SK-N-MC (cell line): ENCODE results near the gene XRCC4.

Experiments
- DNase-seq: peaks from one replicate; pipeline ENCODE4 v3.0.0-alpha.2; 2011; ENCODE audit warnings: low read depth, low spot score
- H3K27ac ChIP-seq: fragments of 200-600 bp; sonication (generic); 2 replicates; pipeline ENCODE4 v1.5.1; 2016; ENCODE audit warnings: mixed run types
- H3K36me3 ChIP-seq: fragments of 200-600 bp; sonication (generic); 2 replicates; pipeline ENCODE4 v1.6.1; 2017; ENCODE audit warnings: antibody characterized with exemption, low read length, mixed read lengths; ENCODE audit not compliant: insufficient read depth
- H3K4me3 ChIP-seq: fragments of 200-600 bp; sonication (generic); 2 replicates; pipeline ENCODE4 v1.5.1; 2016
- H3K9ac ChIP-seq: fragments of 200-600 bp; sonication (generic); 2 replicates; pipeline ENCODE4 v1.8.0; 2017; ENCODE audit warnings: mixed run types, mixed read lengths; ENCODE audit not compliant: insufficient read length
- H3K9me3 ChIP-seq: fragments of 200-600 bp; sonication (generic); 2 replicates; pipeline ENCODE4 v1.6.1; 2017; ENCODE audit warnings: low read depth, mild to moderate bottlenecking, antibody characterized with exemption, low read length, moderate library complexity, mixed read lengths
- EZH2 ChIP-seq: fragments of 200-600 bp; sonication (generic); IDR thresholded peaks from one replicate; pipeline ENCODE4 v1.6.1; 2017; ENCODE audit warnings: antibody characterized with exemption
- FOXP2 ChIP-seq: optimal IDR thresholded peaks from 2 replicates; pipeline ENCODE3; 2011; ENCODE audit warnings: mild to moderate bottlenecking, moderate library complexity; ENCODE audit not compliant: insufficient read depth; ENCODE audit errors: extremely low read length, control extremely low read depth
- POLR2AphosphoS5 ChIP-seq: IDR thresholded peaks from 2 replicates; pipeline ENCODE4 v1.6.1; 2012; ENCODE audit warnings: mild to moderate bottlenecking, low read depth, low read length, borderline replicate concordance

XRCC4 gene

DNA sequence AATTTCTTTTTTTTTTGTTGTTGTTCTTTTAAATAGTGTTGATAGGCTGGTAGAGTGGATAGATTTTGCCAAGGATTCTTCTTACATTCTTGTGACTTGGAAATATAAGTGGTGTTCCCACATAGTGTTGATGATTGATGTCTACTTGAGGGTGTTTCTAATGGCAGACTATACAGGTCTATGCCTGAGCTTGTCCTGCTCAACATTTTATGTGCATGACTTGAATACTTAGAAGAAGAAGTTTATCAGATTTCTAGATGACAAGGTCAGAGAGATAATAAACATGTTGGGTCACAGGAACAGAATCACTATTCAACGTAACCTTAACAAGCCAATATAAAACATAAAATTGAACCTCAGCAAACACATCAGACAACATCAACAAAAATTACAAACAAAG is 24.2 kb downstream of the XRCC4 start:
- Histone ChIP-seq H3K4me3 (no peak overlapping the region), H3K36me3 (no peaks in the 10 kb centered on the region), H3K9me3 (no peaks in the 10 kb centered on the region), H3K9ac (no peak overlapping the region), H3K27ac (no peak overlapping the region)
- TF ChIP-seq EZH2 = no peak
- no peak for TF ChIP-seq POLR2AphosphoS5
- no peak for TF ChIP-seq FOXP2
- DNase-seq = no peak

DNA sequence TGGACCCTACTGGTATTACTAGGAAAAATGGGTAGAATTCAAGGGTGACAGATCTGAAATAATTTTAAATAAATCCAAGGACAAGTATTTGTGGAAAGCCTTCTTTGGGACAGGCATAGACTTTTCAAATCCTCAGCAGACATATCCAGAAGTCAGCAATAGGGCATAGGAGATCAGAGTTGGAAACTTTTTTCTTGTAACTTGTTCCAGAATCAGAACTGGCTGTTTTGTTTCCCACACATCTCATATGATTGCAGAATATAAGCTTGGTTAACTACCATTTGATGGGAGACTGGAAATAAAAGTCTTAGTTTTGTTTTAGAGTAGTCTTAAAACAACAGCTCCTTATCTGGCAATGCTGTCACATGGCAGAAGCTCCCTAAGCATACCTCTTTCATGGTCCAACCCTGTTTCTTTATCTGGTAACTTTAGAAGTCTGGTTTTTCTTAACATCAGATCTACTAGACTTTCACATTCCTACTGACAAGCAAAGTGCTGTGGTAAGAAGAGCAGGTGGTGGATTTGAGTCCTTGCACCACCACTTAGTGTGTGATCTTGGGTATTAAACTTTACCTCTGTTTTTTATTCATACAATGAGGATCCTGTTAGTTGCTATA is 25.1 kb downstream of the XRCC4 start:
- no peak overlapping the region for H3K9ac ChIP-seq
- H3K36me3 ChIP-seq = no peaks in the 10 kb centered on the region
- no peak overlapping the region for H3K4me3 ChIP-seq
- TF ChIP-seq EZH2 = no peak
- no peak for TF ChIP-seq POLR2AphosphoS5
- TF ChIP-seq FOXP2 = no peak
- DNase-seq = no peak
- no peaks in the 10 kb centered on the region for H3K9me3 ChIP-seq
- H3K27ac ChIP-seq = no peak overlapping the region

DNA sequence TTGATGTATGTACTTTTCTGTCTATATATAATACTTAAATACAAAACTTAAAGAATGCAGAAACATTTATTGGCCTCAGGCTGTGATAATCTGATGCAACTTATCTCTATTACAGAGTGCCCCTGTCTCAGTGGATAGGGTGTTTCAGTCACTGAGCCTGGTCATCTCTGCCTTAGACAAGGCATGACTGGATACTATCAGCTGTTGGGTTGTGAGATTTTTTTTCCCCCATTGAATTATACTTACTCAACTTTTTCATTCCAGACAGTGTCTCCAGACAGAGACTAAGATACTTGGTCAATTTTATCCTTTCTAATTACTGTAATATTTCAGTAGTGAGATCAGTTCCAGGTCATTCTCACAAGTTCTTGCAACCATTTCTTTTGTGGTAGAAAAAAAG is 26.7 kb downstream of the XRCC4 start:
- H3K4me3 ChIP-seq = no peak overlapping the region
- no peaks in the 10 kb centered on the region; the same call in 1 of the 2 replicates for H3K36me3 ChIP-seq
- no peak overlapping the region for H3K27ac ChIP-seq
- TF ChIP-seq FOXP2 = no peak
- TF ChIP-seq POLR2AphosphoS5 = no peak
- no peak for TF ChIP-seq EZH2
- H3K9ac ChIP-seq = no peak overlapping the region
- DNase-seq = no peak
- H3K9me3 ChIP-seq = no peaks in the 10 kb centered on the region

DNA sequence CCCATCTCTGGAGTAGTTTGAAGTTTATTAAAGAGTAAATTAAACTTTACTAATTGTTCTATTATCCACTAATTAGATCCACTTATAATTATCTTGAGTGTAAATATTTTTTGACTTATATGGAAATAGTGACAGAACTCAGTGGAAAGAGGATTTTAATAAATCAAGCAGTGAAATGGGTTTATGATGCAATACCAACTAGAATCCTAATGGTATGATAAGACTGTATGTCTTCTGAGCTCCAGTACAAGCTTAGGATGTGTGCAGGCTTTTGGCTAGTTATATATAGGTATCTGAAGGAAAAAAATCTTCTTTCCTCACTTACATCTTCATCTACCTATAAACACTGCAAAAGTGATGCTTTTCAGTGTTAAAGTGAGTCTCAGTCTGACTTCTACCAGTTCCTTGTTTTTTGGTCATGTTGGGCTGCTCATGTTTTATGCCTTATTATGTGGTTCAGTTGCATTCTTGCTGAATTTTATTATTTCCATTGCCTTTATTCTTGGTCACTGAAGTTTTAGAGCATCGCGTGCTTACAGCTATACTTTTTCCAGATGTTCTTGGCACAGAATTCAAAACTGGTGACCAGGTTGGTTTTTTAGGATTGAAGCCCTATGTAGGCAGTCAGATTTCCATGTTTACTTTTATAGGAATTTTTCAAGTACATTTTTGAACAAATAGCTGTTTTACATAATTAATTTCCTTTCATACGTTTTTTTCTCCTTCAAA is 30.5 kb downstream of the XRCC4 start:
- no peak for DNase-seq
- peak overlapping the region; percentile 22; the same call in 1 of the 2 replicates for H3K27ac ChIP-seq
- no peak for TF ChIP-seq POLR2AphosphoS5
- no peak for TF ChIP-seq FOXP2
- TF ChIP-seq EZH2 = no peak
- H3K9ac ChIP-seq = no peak overlapping the region
- H3K36me3 ChIP-seq = peaks cover 6% of the 10 kb centered on the region
- no peak overlapping the region for H3K4me3 ChIP-seq
- H3K9me3 ChIP-seq = peaks cover 5% of the 10 kb centered on the region; the same call in 1 of the 2 replicates

- Histone ChIP-seq H3K9me3 (peaks cover 5% of the 10 kb centered on the region; the same call in 1 of the 2 replicates), H3K27ac (peak overlapping the region; percentile 52), H3K9ac (no peak overlapping the region), H3K4me3 (no peak overlapping the region), H3K36me3 (peaks cover 11% of the 10 kb centered on the region)
- TF ChIP-seq EZH2 (no peak), POLR2AphosphoS5 (no peak), FOXP2 (no peak)
- no peak for DNase-seq
Observed at GRCh38 chr5:83109380-83109779, 32.0 kb downstream of the XRCC4 start.

DNA sequence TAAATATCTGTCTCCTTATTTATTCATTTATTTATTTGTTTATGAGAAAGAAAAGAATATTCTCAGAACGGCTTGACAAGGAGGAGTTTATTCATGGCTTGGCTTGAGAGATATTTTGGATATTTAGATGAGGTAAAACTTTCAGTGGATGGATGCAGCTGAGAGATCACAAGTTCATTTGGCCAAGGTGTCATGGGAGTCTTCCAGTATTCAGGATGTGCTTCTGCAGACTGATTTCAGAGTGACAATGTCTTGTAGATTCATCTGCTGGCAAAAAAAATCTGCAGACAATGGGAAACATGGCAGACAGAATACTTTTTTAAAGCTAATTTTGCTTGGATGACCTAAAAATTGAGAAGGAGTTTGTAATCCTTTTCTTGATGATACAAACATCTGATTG is 38.5 kb downstream of the XRCC4 start:
- H3K9ac ChIP-seq = no peak overlapping the region
- no peak overlapping the region for H3K4me3 ChIP-seq
- TF ChIP-seq EZH2 (no peak), FOXP2 (no peak), POLR2AphosphoS5 (no peak)
- H3K36me3 ChIP-seq = peaks cover 11% of the 10 kb centered on the region
- no peak for DNase-seq
- 0 out of 2 replicates have a peak overlapping the region, but pooled peaks have one; percentile 34 for H3K27ac ChIP-seq
- H3K9me3 ChIP-seq = peaks cover 5% of the 10 kb centered on the region; the same call in 1 of the 2 replicates

DNA sequence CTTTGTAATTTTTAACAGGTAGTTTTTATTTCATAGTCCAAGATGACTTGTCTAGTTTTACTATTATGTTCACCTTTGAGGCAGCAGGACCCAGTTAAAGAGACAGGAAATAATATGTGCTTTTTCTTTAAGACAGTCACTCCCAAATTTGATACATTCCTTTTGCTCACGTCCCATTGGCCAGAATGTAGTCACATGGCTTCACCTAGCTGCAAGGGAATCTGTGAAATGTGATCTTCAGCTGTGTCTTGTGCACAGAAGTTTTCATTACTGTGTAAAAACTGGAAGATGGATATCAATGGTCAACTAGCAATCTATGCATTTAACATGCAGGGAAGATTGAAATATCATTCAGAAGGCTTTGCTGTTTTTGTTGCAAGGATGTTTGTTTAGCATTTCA is 41.1 kb downstream of the XRCC4 start:
- TF ChIP-seq POLR2AphosphoS5 (no peak), EZH2 (no peak), FOXP2 (no peak)
- DNase-seq = no peak
- Histone ChIP-seq H3K9ac (no peak overlapping the region), H3K9me3 (no peaks in the 10 kb centered on the region), H3K27ac (no peak overlapping the region), H3K36me3 (no peaks in the 10 kb centered on the region; the same call in 1 of the 2 replicates), H3K4me3 (no peak overlapping the region)

- no peak for DNase-seq
- no peak overlapping the region; the same call in 1 of the 2 replicates for H3K27ac ChIP-seq
- no peak overlapping the region for H3K4me3 ChIP-seq
- no peak for TF ChIP-seq FOXP2
- TF ChIP-seq EZH2 = no peak
- TF ChIP-seq POLR2AphosphoS5 = no peak
- H3K9ac ChIP-seq = no peak overlapping the region
- H3K36me3 ChIP-seq = peaks cover 4% of the 10 kb centered on the region; the same call in 1 of the 2 replicates
- H3K9me3 ChIP-seq = no peaks in the 10 kb centered on the region
Observed at GRCh38 chr5:83118976-83119375, 41.6 kb downstream of the XRCC4 start.

DNA sequence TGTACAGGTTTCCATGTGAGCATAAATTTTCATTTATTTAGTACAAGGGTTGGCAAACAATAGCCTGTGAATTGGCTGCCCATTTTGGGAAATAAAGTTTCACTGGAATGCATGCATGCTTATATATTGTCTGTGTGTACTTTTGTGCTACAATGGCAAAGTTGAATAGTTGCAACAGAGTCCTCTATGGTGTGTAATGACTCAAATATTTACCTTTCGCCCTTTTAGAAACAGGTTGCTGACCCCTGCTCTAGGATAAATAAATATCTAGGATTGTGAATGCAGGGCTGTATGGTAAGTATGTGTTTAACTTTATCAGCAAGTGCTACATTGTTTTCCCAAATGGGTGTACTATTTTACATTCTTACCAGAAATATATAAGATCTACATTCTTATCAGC is 47.2 kb downstream of the XRCC4 start:
- H3K27ac ChIP-seq = no peak overlapping the region
- H3K4me3 ChIP-seq = no peak overlapping the region
- no peak overlapping the region for H3K9ac ChIP-seq
- 0 out of 2 replicates have a peak, but pooled peaks cover 5% of the 10 kb centered on the region for H3K36me3 ChIP-seq
- H3K9me3 ChIP-seq = no peaks in the 10 kb centered on the region
- no peak for DNase-seq
- TF ChIP-seq EZH2 (no peak), POLR2AphosphoS5 (no peak), FOXP2 (no peak)
